ENCODE measurements around the gene VPS13D. TPM values are rescaled to one million over a fixed set of nuclear protein-coding genes. Genes with fewer than 3 reads are reported as not detected.

The VPS13D gene
- total RNA-seq, 2 donors from 2014 or later: 63.5 to 67.6 TPM

- no peaks in the 10 kb centered on the region for H3K9me3 ChIP-seq (ENCODE audit: control insufficient read depth, low read length, poor library complexity, severe bottlenecking)
- Mint-ChIP-seq H3K27me3 (no peaks in the 10 kb centered on the region), H3K27ac (no peak overlapping the region), H3K4me3 (no peak overlapping the region), H3K36me3 (ENCODE audit: low read depth) (no peaks in the 10 kb centered on the region), H3K4me1 (peaks cover 10% of the 10 kb centered on the region)
- no peak for DNase-seq
- ATAC-seq: no peak
Observed at GRCh38 chr1:12555411-12556367, 325.9 kb downstream of the VPS13D start.

- H3K27ac Mint-ChIP-seq: no peak overlapping the region
Observed at GRCh38 chr1:12556368-12556930, 326.6 kb downstream of the VPS13D start.

DNA sequence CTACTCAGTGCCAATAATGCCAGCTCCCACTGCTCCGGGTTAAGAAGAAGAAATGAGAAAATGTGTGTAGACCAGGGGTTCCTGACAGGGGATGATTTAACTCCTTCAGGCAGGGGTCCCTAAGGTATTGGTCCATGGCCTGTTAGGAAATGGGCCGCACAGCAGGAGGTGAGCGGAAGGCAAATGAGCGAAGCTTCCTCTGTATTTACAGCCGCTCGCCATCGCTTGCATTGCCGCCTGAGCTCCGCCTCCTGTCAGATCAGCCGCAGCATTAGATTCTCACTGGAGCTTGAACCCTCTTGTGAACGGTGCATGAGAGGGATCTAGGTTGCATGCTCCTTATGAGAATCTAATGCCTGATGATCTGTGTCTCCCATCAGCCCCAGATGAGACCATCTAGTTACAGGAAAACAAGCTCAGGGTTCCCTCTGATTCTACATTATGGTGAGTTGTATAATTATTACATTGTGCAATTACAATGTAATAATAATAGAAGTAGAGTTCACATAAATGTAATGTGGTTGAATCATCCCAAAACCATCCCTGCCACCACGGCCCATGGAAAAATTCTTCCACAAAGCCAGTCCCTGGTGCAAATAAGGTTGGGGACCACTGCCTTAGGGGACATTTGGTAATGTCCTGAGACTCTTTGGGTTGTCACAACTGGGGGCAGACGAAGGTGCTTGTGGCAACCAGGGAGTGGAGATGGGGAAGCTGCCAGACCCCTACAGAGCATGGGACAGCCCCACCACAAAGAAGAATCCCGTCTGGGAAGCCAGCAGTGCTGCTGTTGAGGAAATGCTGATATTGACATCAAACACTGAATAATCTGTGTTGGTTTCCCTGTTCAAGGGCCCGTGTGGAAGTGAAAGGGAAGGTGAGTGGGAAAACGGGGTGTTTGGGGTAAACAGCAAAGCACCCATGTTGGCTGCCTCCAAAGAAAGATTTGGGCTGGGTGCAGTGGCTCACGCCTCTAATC, 327.4 kb downstream of the VPS13D start:
- H3K27ac Mint-ChIP-seq: no peak overlapping the region
- DNase-seq: no peak
- no peak for ATAC-seq
- no peaks in the 10 kb centered on the region for H3K9me3 ChIP-seq (ENCODE audit: control insufficient read depth, low read length, poor library complexity, severe bottlenecking)
- H3K4me1 Mint-ChIP-seq: peaks cover 10% of the 10 kb centered on the region
- no peak overlapping the region for H3K4me3 Mint-ChIP-seq
- H3K36me3 Mint-ChIP-seq (ENCODE audit: low read depth): no peaks in the 10 kb centered on the region
- H3K27me3 Mint-ChIP-seq: no peaks in the 10 kb centered on the region

More at GRCh38 chr1:12556368-12556930, 326.6 kb downstream of the VPS13D start:
- DNase-seq (no peak), ATAC-seq (no peak)
- H3K9me3 ChIP-seq (ENCODE audit: control insufficient read depth, low read length, poor library complexity, severe bottlenecking): no peaks in the 10 kb centered on the region
- H3K4me3 Mint-ChIP-seq: no peak overlapping the region
- H3K4me1 Mint-ChIP-seq: peaks cover 10% of the 10 kb centered on the region
- no peaks in the 10 kb centered on the region for H3K27me3 Mint-ChIP-seq
- no peaks in the 10 kb centered on the region for H3K36me3 Mint-ChIP-seq (ENCODE audit: low read depth)

DNA sequence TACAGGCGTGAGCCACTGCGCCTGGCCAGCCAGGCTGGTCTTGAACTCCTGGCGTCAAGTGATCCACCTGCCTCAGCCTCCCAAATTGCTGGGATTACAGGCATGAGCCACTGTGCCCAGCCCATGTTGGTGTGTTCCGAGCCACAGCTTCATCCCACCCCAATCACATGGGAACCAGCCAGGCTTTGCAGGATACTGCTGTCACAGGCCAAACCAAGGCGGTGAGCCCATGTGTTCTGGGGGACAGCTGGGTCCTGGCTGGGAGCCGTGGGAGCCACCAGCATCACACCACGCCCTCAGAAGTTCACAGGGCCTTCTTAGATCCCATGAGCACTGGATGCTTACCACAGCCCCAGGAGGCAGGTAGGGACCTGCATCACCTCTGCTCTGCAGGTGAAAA, 331.3 kb downstream of the VPS13D start:
- DNase-seq (no peak), ATAC-seq (no peak)
- no peak overlapping the region for H3K27ac Mint-ChIP-seq
- H3K9me3 ChIP-seq (ENCODE audit: control insufficient read depth, low read length, poor library complexity, severe bottlenecking): peaks cover 2% of the 10 kb centered on the region
- H3K36me3 Mint-ChIP-seq (ENCODE audit: low read depth): no peaks in the 10 kb centered on the region
- peaks cover 2% of the 10 kb centered on the region for H3K4me1 Mint-ChIP-seq
- H3K4me3 Mint-ChIP-seq: no peak overlapping the region
- H3K27me3 Mint-ChIP-seq: no peaks in the 10 kb centered on the region

Other genes with a start within 250 kb of the VPS13D start
- gene MFN2, start 249.6 kb upstream of the VPS13D start, total RNA-seq: 10 to 100 TPM; 34.7 to 46.4 TPM
- 10 to 100 TPM; 25.9 to 28.6 TPM for gene MIIP, start 210.5 kb upstream of the VPS13D start, total RNA-seq
- gene TNFRSF8, start 166.7 kb upstream of the VPS13D start, total RNA-seq: under 1 TPM; 0.20 to 0.34 TPM
- 100 to 1,000 TPM; 127 to 132 TPM for gene TNFRSF1B, start 63.0 kb upstream of the VPS13D start, total RNA-seq